GM21619 (cell line): Measurements from ENCODE around the gene SPCS3.
"Not testable (repeated sequence)": the region's sequence is repeated elsewhere in the genome, so short reads cannot be mapped to it uniquely, and the experiment has no call there.

Experiments
- ATAC-seq: cut with Tn5 transposase; IDR thresholded peaks from one replicate; pipeline ENCODE4 v1.9.1; 2021; ENCODE audit not compliant: unreplicated experiment

Gene SPCS3

DNA sequence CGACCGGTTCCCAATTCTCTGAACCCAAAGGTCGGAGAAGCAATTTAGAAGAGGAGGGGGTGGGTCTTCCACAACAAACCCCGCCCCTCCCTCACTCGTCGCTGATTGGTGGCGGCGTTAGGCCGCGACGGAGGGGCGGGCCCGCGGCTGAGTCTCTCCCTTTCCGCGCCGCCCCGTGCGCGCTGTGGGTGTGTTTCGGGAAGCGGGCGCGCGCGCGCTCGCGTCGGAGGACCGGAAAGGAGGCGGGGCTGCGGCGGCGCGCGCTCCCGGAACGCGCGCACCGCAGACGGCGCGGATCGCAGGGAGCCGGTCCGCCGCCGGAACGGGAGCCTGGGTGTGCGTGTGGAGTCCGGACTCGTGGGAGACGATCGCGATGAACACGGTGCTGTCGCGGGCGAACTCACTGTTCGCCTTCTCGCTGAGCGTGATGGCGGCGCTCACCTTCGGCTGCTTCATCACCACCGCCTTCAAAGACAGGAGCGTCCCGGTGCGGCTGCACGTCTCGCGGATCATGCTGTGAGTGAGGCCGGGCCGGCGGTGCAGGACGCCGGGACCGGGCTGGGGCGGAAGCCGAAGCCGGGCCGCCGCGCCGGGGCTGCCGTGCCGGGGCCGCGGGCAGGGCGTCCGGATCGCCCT, at the start of gene SPCS3:
Gene SPCS3 (plus strand): TSS at position 263 of the 636 bp plus-strand sequence. CDS start 111 bp downstream, at position 374.
- ATAC-seq: peak; percentile 89

- peak; percentile 41 for ATAC-seq
These were observed 49.1 kb upstream of the SPCS3 start for GRCh38 chr4:176270669-176271068.

DNA sequence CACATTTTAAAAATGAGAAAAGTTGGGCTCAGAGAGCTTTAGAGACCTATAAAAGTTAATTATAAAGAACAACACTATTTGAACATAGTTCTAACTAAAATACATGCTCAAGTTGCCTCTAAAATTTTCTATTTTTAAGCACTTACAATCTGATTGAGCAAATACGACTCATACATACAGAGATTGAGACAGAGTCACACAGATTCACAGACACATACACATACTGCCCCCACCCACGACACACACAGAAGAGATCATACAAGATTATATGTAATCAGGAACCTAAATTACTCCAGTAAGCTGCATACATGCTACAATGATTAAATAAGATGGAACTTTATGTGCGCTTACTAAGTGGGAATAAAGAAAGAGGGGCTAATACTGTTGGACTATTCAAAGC, 48.0 kb upstream of the SPCS3 start:
- ATAC-seq: no peak

DNA sequence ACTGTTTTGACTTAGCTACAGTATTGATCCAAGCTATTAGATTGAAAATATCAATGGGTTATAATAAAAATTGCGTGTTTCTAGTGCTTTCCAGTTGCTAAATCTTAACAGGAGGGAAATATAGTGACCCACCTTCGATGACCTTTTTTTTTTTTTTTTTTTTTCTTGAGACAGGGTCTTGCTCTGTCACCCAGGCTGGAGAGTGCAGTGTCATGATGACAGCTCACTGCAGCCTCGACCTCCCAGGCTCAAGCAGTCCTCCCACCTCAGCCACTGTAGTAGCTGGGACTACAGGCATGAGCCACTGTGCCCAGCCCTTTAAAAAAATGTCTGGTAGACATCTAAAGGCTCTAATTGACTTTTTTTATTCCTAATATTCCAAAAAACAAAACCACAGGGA, 47.0 kb upstream of the SPCS3 start:
- no peak for ATAC-seq

- ATAC-seq: no peak
These were observed 46.0 kb upstream of the SPCS3 start for GRCh38 chr4:176273736-176274135.

DNA sequence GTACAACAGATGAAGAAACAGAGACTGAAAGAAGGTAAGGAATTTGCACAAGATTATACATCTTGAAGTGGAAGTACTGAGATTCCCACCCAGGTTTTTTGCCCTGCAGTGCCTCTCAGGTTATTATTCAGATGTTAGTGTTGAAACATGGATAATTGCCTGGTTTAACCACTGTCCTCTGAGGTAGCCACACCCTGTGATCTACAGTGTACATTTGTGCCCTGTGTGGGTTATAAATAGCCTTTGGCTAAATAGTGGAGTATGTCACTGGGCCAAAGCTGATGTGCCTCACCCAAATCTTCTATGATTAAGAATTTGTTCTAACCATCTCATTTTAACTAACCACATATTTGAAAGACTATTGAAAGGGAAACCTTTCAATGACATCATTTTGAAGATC, 45.3 kb upstream of the SPCS3 start:
- no peak for ATAC-seq

GRCh38 chr4:176276710-176277109, 43.1 kb upstream of the SPCS3 start:
- no peak for ATAC-seq

GRCh38 chr4:176277162-176277904, 42.4 kb upstream of the SPCS3 start:
- peak; percentile 95 for ATAC-seq

GRCh38 chr4:176279560-176279959, 40.2 kb upstream of the SPCS3 start:
- not testable (repeated sequence) for ATAC-seq

DNA sequence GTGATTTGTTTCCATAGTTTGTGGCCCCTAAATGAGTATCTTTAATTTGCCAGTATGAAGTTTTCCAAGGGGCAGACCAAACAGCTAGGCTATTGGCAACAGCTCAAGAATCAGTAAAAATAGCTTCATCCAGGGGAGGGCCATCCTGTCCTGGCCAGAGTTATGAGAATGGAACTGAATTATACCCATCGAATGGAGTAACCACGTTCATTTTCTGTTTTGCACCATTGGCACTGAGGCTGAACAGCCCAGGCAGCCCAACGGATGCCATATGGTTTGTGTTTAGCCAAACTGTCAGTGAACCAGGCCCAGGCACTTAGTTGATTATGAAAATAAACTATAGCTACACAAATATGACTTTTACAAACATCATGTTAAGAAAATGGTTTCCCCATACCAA, 33.0 kb upstream of the SPCS3 start:
- no peak for ATAC-seq

DNA sequence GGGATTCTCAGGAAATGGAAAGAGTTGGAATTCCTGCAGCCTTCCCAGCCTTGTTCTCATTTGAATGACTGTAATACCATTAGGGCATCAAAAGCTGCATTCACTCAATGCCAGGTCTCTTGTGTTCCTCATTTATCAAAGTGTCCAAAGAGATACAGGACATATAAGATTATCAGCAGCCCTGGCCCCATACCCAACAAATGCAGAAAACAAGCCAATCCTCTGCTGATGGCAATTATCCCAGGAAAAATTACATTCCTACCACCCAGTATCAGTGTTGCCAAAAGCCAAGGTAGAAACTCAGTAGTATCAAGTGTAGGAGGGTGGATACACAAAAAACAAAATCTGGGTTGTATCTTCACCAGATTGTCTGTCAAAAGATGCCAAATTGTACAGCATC, 32.2 kb upstream of the SPCS3 start:
- ATAC-seq: no peak

GRCh38 chr4:176288020-176288419, 31.7 kb upstream of the SPCS3 start:
- no peak for ATAC-seq

DNA sequence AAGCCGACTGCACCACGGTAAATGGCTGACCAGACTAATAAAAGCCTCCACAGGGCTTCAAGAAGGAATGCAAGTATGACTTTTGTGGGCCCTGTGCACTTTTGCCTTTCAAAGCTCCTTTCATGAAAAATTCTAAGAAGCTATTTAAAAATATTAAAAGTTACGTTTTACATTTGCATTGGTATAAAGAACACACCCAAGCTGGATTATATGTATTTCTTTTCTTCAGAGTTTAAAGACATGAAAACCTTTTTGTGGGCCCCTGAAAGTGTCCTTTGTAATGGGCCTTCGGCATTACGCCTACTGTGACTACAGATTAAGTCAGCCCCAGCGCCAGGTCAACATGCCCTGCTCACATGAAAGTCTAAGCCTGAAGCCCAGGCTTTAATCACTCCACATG, 30.2 kb upstream of the SPCS3 start:
- no peak for ATAC-seq

DNA sequence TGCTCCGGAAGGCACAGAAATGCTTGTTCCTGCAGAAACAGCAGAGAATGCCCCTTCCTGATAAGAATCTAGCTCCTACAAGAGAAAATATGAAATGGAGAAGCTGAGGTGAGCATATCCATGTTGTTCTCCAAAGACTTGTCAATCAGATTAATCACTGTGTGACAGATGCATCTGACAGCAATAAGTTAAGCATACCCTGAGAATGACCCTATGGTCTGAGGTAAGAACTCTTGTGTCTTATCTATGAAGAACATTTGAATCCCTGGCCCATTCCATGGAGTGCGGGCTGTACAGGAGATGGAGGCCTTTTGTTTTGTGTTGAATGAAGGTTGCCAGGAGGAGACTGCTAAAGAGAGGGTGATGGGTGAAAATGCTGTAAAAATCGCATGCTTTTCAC, 29.2 kb upstream of the SPCS3 start:
- no peak for ATAC-seq

- no peak for ATAC-seq
These were observed 28.0 kb upstream of the SPCS3 start for GRCh38 chr4:176291748-176292147.

- no peak for ATAC-seq
These were observed 26.8 kb upstream of the SPCS3 start for GRCh38 chr4:176292920-176293319.

- no peak for ATAC-seq
These were observed 26.1 kb upstream of the SPCS3 start for GRCh38 chr4:176293660-176294059.

DNA sequence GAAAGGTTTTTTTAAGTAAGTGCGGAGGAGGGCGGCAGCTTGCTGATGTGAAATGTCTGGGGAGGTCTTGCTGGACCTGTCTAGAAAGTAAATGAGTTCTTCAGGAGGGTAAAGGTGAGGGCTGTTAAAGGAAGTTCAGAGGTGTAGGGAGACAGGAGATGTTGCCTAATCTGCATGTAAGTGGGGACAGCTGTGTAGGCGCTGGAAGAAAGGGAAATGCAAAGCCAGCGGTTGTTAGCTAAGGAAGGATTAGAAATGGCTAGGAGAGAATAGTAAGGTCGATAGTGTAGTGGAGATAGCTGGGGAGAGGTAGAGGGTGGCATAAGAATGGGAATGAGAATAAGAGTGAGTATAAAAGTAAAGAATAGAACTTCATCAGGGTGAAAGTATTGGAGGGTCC, 23.9 kb upstream of the SPCS3 start:
- not testable (repeated sequence) for ATAC-seq

GRCh38 chr4:176298664-176299063, 21.1 kb upstream of the SPCS3 start:
- no peak for ATAC-seq

DNA sequence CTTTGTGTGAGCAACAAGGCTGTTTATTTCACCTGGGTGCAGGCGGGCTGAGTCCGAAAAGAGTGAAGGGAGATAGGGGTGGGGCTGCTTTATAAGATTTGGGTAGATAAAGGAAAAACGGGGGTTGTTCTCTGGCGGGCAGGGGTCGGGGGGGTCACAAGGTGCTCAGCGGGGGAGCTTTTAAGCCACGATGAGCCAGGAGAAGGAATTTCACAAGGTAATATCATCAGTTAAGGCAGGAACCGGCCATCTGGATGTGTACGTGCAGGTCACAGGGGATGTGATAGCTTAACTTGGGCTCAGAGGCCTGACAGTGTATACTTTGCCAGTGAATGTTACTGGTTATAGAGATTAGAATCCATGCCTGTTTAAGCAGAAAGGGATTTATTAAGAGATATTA, 19.7 kb upstream of the SPCS3 start:
- no peak for ATAC-seq

- ATAC-seq: no peak
These were observed 19.2 kb upstream of the SPCS3 start for GRCh38 chr4:176300565-176300964.
